Activated CD4-positive, alpha-beta T cell treated with anti-CD3 and anti-CD28 coated beads for 24 hours (primary cell): ENCODE results near the gene P2RY8.
A peak's percentile ranks its signal among the peaks of the same experiment; 100 is the strongest.
"Not testable (repeated sequence)": the region's sequence is repeated elsewhere in the genome, so short reads cannot be mapped to it uniquely, and the experiment has no call there.

ENCODE experiments used
- DNase-seq, 2 donors: peaks; one replicate each; pipeline ENCODE4 v3.0.0-alpha.2; 2020; ENCODE audit warnings: low read depth in 2 of 2

Gene P2RY8

GRCh38 chrX:1545776-1546408, 8.9 kb upstream of the P2RY8 start:
- DNase-seq, result no peak

GRCh38 chrX:1542994-1543725, 6.2 kb upstream of the P2RY8 start:
- DNase-seq, result no peak

- DNase-seq, result not testable (repeated sequence)
Observed at GRCh38 chrX:1539146-1539545, 2.2 kb upstream of the P2RY8 start.

- DNase-seq, result not testable (repeated sequence)
Observed at GRCh38 chrX:1537716-1538090, 718 bp upstream of the P2RY8 start.

GRCh38 chrX:1536712-1537030, 314 bp downstream of the P2RY8 start:
- peak in 1 of 2 donors; percentile 11 for DNase-seq

- peak; percentile 8 to 26 for DNase-seq
Observed at GRCh38 chrX:1535241-1536041, 1.5 kb downstream of the P2RY8 start.

GRCh38 chrX:1534301-1535168, 2.5 kb downstream of the P2RY8 start:
- DNase-seq, result peak in 1 of 2 donors; percentile 10

- DNase-seq, result no peak
Observed at GRCh38 chrX:1533058-1533457, 3.9 kb downstream of the P2RY8 start.

- DNase-seq, result peak; percentile 17 to 33
Observed at GRCh38 chrX:1531096-1531890, 5.7 kb downstream of the P2RY8 start.

- no peak for DNase-seq
Observed at GRCh38 chrX:1529756-1530155, 7.2 kb downstream of the P2RY8 start.

GRCh38 chrX:1529328-1529727, 7.7 kb downstream of the P2RY8 start:
- no peak for DNase-seq

GRCh38 chrX:1528884-1529203, 8.1 kb downstream of the P2RY8 start:
- DNase-seq, result no peak

- DNase-seq, result no peak
Observed at GRCh38 chrX:1528186-1528883, 8.7 kb downstream of the P2RY8 start.

GRCh38 chrX:1527457-1527856, 9.5 kb downstream of the P2RY8 start:
- DNase-seq, result no peak

- no peak for DNase-seq
Observed at GRCh38 chrX:1526565-1526964, 10.4 kb downstream of the P2RY8 start.

- DNase-seq, result no peak
Observed at GRCh38 chrX:1525583-1526355, 11.2 kb downstream of the P2RY8 start.

GRCh38 chrX:1524874-1525582, 12.0 kb downstream of the P2RY8 start:
- no peak for DNase-seq

GRCh38 chrX:1522905-1523304, 14.1 kb downstream of the P2RY8 start:
- not testable (repeated sequence) for DNase-seq

- DNase-seq, result peak; percentile 32 to 33
Observed at GRCh38 chrX:1521459-1521956, 15.5 kb downstream of the P2RY8 start.
